HG02759 (cell line): ENCODE data around the gene IFFO2.
"Not testable (repeated sequence)": the region's sequence is repeated elsewhere in the genome, so short reads cannot be mapped to it uniquely, and the experiment has no call there.

Source experiments
- ATAC-seq: cut with Tn5 transposase; IDR thresholded peaks from one replicate; pipeline ENCODE4 v1.9.1; 2021; ENCODE audit warnings: mild to moderate bottlenecking, moderate library complexity; ENCODE audit not compliant: unreplicated experiment

Gene IFFO2

GRCh38 chr1:18900303-18900841 is 56.1 kb downstream of the IFFO2 start:
- ATAC-seq, result no peak

- no peak for ATAC-seq
These were observed 57.0 kb downstream of the IFFO2 start for GRCh38 chr1:18899363-18900049.

- no peak for ATAC-seq
These were observed 57.9 kb downstream of the IFFO2 start for GRCh38 chr1:18898567-18898966.

GRCh38 chr1:18895317-18895716 is 61.2 kb downstream of the IFFO2 start:
- ATAC-seq, result no peak

- ATAC-seq, result no peak
These were observed 63.4 kb downstream of the IFFO2 start for GRCh38 chr1:18893120-18893519.

GRCh38 chr1:18891858-18892257 is 64.6 kb downstream of the IFFO2 start:
- not testable (repeated sequence) for ATAC-seq

GRCh38 chr1:18891426-18891780 is 65.1 kb downstream of the IFFO2 start:
- no peak for ATAC-seq

GRCh38 chr1:18890706-18891425 is 65.6 kb downstream of the IFFO2 start:
- no peak for ATAC-seq

- no peak for ATAC-seq
These were observed 70.5 kb downstream of the IFFO2 start for GRCh38 chr1:18886003-18886335.

- no peak for ATAC-seq
These were observed 71.0 kb downstream of the IFFO2 start for GRCh38 chr1:18885311-18886002.

GRCh38 chr1:18884727-18885126 is 71.7 kb downstream of the IFFO2 start:
- ATAC-seq, result no peak

GRCh38 chr1:18884419-18884717 is 72.1 kb downstream of the IFFO2 start:
- ATAC-seq, result no peak

GRCh38 chr1:18883636-18884418 is 72.6 kb downstream of the IFFO2 start:
- ATAC-seq, result no peak

- ATAC-seq, result no peak
These were observed 73.4 kb downstream of the IFFO2 start for GRCh38 chr1:18883079-18883478.

- no peak for ATAC-seq
These were observed 74.0 kb downstream of the IFFO2 start for GRCh38 chr1:18882486-18882885.

- ATAC-seq, result no peak
These were observed 74.6 kb downstream of the IFFO2 start for GRCh38 chr1:18881642-18882431.

GRCh38 chr1:18881164-18881563 is 75.3 kb downstream of the IFFO2 start:
- ATAC-seq, result no peak

- no peak for ATAC-seq
These were observed 75.9 kb downstream of the IFFO2 start for GRCh38 chr1:18880585-18880984.

- no peak for ATAC-seq
These were observed 76.6 kb downstream of the IFFO2 start for GRCh38 chr1:18879791-18880309.

GRCh38 chr1:18879215-18879790 is 77.2 kb downstream of the IFFO2 start:
- ATAC-seq, result no peak
